Rectal smooth muscle tissue (tissue), 1 donor: ENCODE data around the gene DEPP1.
A peak's percentile ranks its signal among the peaks of the same experiment; 100 is the strongest.

Experiments used
- H3K27ac ChIP-seq: one replicate; pipeline ENCODE4 v1.7.0; 2013; ENCODE audit warnings: low read depth, low read length, inconsistent platforms
- H3K27me3 ChIP-seq: one replicate; pipeline ENCODE4 v1.7.0; 2013; ENCODE audit warnings: low read length; ENCODE audit not compliant: control insufficient read depth, insufficient read depth
- H3K36me3 ChIP-seq: one replicate; pipeline ENCODE4 v1.7.0; 2013; ENCODE audit warnings: low read length; ENCODE audit not compliant: control insufficient read depth, insufficient read depth
- H3K4me1 ChIP-seq: one replicate; pipeline ENCODE4 v1.7.0; 2013; ENCODE audit warnings: low read length; ENCODE audit not compliant: control insufficient read depth, insufficient read depth
- H3K4me3 ChIP-seq: one replicate; pipeline ENCODE4 v1.7.0; 2013; ENCODE audit warnings: low read length
- H3K9ac ChIP-seq: one replicate; pipeline ENCODE4 v1.7.0; 2013; ENCODE audit warnings: low read length

The DEPP1 gene

GRCh38 chr10:44990965-44991364 lies 12.4 kb upstream of the DEPP1 start:
- Histone ChIP-seq H3K27me3 (no peaks in the 10 kb centered on the region), H3K4me1 (peaks cover 12% of the 10 kb centered on the region), H3K27ac (no peak overlapping the region), H3K4me3 (no peak overlapping the region), H3K36me3 (peaks cover 17% of the 10 kb centered on the region), H3K9ac (no peak overlapping the region)

GRCh38 chr10:44990302-44990655 lies 11.7 kb upstream of the DEPP1 start:
- H3K9ac ChIP-seq = no peak overlapping the region
- no peaks in the 10 kb centered on the region for H3K27me3 ChIP-seq
- no peak overlapping the region for H3K27ac ChIP-seq
- H3K4me3 ChIP-seq = no peak overlapping the region
- H3K4me1 ChIP-seq = peaks cover 5% of the 10 kb centered on the region
- H3K36me3 ChIP-seq = peaks cover 17% of the 10 kb centered on the region

GRCh38 chr10:44989597-44990301 lies 11.1 kb upstream of the DEPP1 start:
- Histone ChIP-seq H3K4me1 (peaks cover 2% of the 10 kb centered on the region), H3K27ac (no peak overlapping the region), H3K9ac (no peak overlapping the region), H3K27me3 (no peaks in the 10 kb centered on the region), H3K36me3 (peaks cover 23% of the 10 kb centered on the region), H3K4me3 (no peak overlapping the region)

GRCh38 chr10:44988957-44989585 lies 10.5 kb upstream of the DEPP1 start:
- Histone ChIP-seq H3K4me1 (peaks cover 2% of the 10 kb centered on the region), H3K27ac (no peak overlapping the region), H3K36me3 (peaks cover 24% of the 10 kb centered on the region), H3K27me3 (no peaks in the 10 kb centered on the region), H3K9ac (no peak overlapping the region), H3K4me3 (no peak overlapping the region)

- Histone ChIP-seq H3K27me3 (no peaks in the 10 kb centered on the region), H3K9ac (no peak overlapping the region), H3K4me3 (no peak overlapping the region), H3K27ac (no peak overlapping the region), H3K4me1 (peaks cover 6% of the 10 kb centered on the region), H3K36me3 (peaks cover 22% of the 10 kb centered on the region)
Measured at GRCh38 chr10:44986670-44987069, 8.1 kb upstream of the DEPP1 start.

GRCh38 chr10:44986179-44986578 lies 7.6 kb upstream of the DEPP1 start:
- Histone ChIP-seq H3K27ac (no peak overlapping the region), H3K27me3 (no peaks in the 10 kb centered on the region), H3K4me3 (no peak overlapping the region), H3K9ac (no peak overlapping the region), H3K4me1 (peaks cover 9% of the 10 kb centered on the region), H3K36me3 (peaks cover 19% of the 10 kb centered on the region)

GRCh38 chr10:44985175-44985681 lies 6.6 kb upstream of the DEPP1 start:
- Histone ChIP-seq H3K27me3 (no peaks in the 10 kb centered on the region), H3K9ac (no peak overlapping the region), H3K36me3 (peaks cover 19% of the 10 kb centered on the region), H3K4me1 (peaks cover 19% of the 10 kb centered on the region), H3K4me3 (no peak overlapping the region), H3K27ac (peak overlapping the region; percentile 19)

GRCh38 chr10:44984671-44985101 lies 6.1 kb upstream of the DEPP1 start:
- no peaks in the 10 kb centered on the region for H3K27me3 ChIP-seq
- no peak overlapping the region for H3K27ac ChIP-seq
- H3K4me1 ChIP-seq = peaks cover 23% of the 10 kb centered on the region
- H3K4me3 ChIP-seq = no peak overlapping the region
- no peak overlapping the region for H3K9ac ChIP-seq
- peaks cover 16% of the 10 kb centered on the region for H3K36me3 ChIP-seq

- H3K4me3 ChIP-seq = no peak overlapping the region
Measured at GRCh38 chr10:44983895-44984278, 5.3 kb upstream of the DEPP1 start.

GRCh38 chr10:44983066-44983894 lies 4.7 kb upstream of the DEPP1 start:
- Histone ChIP-seq H3K4me1 (peaks cover 31% of the 10 kb centered on the region), H3K27ac (no peak overlapping the region), H3K4me3 (no peak overlapping the region), H3K27me3 (no peaks in the 10 kb centered on the region), H3K36me3 (peaks cover 9% of the 10 kb centered on the region), H3K9ac (no peak overlapping the region)

More at GRCh38 chr10:44983895-44984278, 5.3 kb upstream of the DEPP1 start:
- Histone ChIP-seq H3K36me3 (peaks cover 9% of the 10 kb centered on the region), H3K4me1 (peaks cover 31% of the 10 kb centered on the region), H3K27ac (no peak overlapping the region), H3K9ac (no peak overlapping the region), H3K27me3 (no peaks in the 10 kb centered on the region)

- Histone ChIP-seq H3K4me1 (peaks cover 34% of the 10 kb centered on the region), H3K9ac (no peak overlapping the region), H3K36me3 (peaks cover 9% of the 10 kb centered on the region)
Measured at GRCh38 chr10:44982496-44982895, 3.9 kb upstream of the DEPP1 start.

GRCh38 chr10:44982114-44982460 lies 3.5 kb upstream of the DEPP1 start:
- Histone ChIP-seq H3K27ac (peak overlapping the region; percentile 82), H3K4me3 (no peak overlapping the region), H3K9ac (no peak overlapping the region), H3K4me1 (peaks cover 36% of the 10 kb centered on the region), H3K27me3 (no peaks in the 10 kb centered on the region), H3K36me3 (peaks cover 9% of the 10 kb centered on the region)

More at GRCh38 chr10:44982496-44982895, 3.9 kb upstream of the DEPP1 start:
- H3K27ac ChIP-seq = peak overlapping the region; percentile 82
- no peaks in the 10 kb centered on the region for H3K27me3 ChIP-seq
- no peak overlapping the region for H3K4me3 ChIP-seq
